Measurements from ENCODE around the gene BICRA. TPM values are rescaled to one million over a fixed set of nuclear protein-coding genes. Genes with fewer than 3 reads are reported as not detected.
"Not testable (repeated sequence)": the region's sequence is repeated elsewhere in the genome, so short reads cannot be mapped to it uniquely, and the experiment has no call there.

BICRA gene
- total RNA-seq, 1 donor, result 21.9 TPM

DNA sequence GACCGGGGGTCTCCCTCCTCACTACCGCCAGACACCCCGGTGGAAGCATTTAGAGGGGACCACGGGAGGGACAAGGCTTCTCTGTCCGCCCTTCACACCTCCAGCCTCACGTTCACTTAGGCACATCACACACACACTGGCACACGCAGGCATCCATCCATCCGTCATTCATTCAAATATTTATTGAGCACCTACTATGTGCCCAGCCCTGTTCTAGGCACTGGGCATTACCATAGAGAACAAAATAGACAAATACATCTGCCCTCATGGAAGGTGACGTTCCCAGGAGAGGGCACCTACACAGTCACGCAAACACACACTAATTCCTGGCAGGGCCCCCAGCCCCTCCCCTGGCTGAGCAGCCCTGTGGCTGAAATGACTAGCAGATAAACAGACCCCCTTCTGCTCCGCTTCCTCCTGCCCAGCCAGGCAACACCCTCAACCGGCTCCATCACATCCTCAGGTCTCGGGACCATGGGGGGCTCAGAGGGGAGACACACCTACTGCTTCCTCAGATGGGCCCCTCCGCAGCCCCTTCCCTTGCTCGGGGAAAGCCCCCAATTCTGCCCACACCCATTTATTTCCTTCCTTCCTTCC lies 132.7 kb downstream of the BICRA start:
- H3K27me3 ChIP-seq (ENCODE audit: insufficient read depth, low read length), result no peaks in the 10 kb centered on the region

DNA sequence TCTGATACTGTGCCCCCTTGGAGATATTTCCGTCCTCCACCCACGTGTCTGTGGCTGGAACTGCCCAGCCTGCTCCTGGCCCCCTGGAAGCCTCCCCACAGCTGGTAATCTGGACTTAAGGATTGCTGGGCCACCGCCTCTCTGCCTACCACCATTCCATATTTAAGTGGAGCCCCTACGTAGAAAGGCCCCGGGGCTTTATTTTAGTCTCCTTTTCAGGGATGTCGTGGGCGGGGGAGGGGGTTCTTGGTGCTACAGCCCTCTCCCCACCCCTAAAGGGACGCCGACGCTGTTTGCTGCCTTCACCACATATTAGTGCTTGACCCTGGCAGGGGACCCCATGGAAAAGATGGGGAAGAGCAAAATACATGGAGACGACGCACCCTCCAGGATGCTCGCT lies 133.7 kb downstream of the BICRA start:
- no peaks in the 10 kb centered on the region for H3K9me3 ChIP-seq (ENCODE audit: low read depth, low read length)
- H3K4me1 ChIP-seq (ENCODE audit: insufficient read depth, low read length), result peaks cover 42% of the 10 kb centered on the region
- no peaks in the 10 kb centered on the region for H3K27me3 ChIP-seq (ENCODE audit: insufficient read depth, low read length)
- no peak overlapping the region for H3K4me3 ChIP-seq (ENCODE audit: low read length)

More for the DNA sequence above, 132.7 kb downstream of the BICRA start:
- Histone ChIP-seq H3K4me1 (ENCODE audit: insufficient read depth, low read length) (peaks cover 37% of the 10 kb centered on the region), H3K9me3 (ENCODE audit: low read depth, low read length) (no peaks in the 10 kb centered on the region), H3K4me3 (ENCODE audit: low read length) (no peak overlapping the region)

DNA sequence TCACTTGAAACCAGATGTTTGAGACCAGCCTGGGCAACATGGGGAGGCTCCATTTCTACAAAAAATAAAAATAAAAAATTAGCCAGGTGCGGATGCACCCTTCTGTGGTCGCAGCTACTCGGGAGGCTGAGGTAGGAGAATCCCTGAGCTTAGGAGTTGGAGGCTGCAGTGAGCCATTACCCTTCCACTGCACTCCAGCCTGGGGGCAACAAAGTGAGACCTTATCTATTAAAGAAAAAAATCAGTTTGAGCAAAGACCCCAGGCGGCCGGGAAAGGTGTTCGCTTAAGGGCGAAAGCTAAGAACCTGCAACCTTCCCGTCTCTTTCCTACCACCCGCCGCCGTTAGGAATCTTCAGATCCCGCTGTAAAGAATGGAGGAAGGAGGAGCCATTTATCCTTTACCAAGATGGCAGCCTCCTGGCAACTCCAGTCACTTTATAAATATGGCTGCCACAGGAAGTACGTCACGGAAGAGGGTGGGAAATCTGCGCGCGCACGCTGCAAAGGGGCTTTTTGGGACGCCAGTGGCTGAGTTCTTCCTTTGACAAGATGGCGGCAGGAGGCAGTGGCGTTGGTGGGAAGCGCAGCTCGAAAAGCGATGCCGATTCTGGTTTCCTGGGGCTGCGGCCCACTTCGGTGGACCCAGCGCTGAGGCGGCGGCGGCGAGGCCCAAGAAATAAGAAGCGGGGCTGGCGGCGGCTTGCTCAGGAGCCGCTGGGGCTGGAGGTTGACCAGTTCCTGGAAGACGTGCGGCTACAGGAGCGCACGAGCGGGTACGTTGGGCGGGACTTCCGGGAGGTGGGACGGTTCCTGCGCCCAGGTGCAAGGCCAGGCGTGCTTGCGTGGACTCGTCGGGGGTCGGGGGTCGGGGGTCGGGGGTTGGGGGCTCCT lies 136.3 kb downstream of the BICRA start, which contains the start of gene NOP53:
TSS of gene NOP53 (plus strand) at position 537 of the 892 bp plus-strand sequence. CDS start at position 551, 14 bp downstream.
- Histone ChIP-seq H3K4me3 (ENCODE audit: low read length) (peak within 1 kb of the TSS; percentile 80), H3K9me3 (ENCODE audit: low read depth, low read length) (no peaks in the 10 kb centered on the region), H3K27me3 (ENCODE audit: insufficient read depth, low read length) (no peaks in the 10 kb centered on the region), H3K4me1 (ENCODE audit: insufficient read depth, low read length) (peaks cover 60% of the 10 kb centered on the region)

DNA sequence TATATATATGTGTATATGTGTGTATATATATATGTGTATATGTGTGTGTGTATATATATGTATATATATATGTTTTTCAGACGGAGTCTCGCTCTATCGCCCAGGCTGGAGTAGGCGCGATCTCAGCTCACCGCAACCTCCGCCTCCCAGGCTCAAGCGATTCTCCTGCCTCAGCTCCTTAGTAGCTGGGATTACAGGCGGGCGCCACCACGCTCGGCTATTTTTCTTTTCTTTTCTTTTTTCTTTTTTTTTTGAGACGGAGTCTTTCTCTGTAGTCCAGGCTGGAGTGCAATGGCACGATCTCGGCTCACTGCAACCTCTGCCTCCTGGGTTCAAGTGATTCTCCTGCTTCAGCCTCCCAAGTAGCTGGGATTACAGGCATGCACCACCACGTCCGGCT lies 137.2 kb downstream of the BICRA start:
- H3K4me3 ChIP-seq (ENCODE audit: low read length), result peak overlapping the region; percentile 80
- H3K9me3 ChIP-seq (ENCODE audit: low read depth, low read length); H3K27me3 ChIP-seq (ENCODE audit: insufficient read depth, low read length): not testable (repeated sequence)
- H3K4me1 ChIP-seq (ENCODE audit: insufficient read depth, low read length), result peaks cover 60% of the 10 kb centered on the region

DNA sequence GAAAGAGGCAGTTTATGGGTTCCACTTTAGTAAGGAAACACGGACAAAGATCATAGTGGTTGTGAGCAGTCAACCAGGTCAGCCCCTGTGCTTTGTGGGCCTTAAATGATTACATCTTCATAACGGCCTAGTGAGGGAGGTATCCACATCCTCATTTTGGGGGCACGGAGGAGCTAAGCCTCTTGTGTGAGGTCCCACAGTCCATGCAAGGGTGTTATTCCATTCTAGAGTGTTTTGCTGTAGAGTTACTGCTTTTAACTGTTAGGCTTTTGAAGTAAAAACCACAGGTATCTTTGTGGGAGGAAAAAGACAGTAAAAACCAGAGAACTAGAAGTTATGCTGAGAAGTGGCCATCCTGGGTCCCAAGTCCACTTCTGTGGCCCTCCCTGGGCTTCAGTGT lies 140.4 kb downstream of the BICRA start:
- no peaks in the 10 kb centered on the region for H3K9me3 ChIP-seq (ENCODE audit: low read depth, low read length)
- H3K4me3 ChIP-seq (ENCODE audit: low read length), result no peak overlapping the region
- no peaks in the 10 kb centered on the region for H3K27me3 ChIP-seq (ENCODE audit: insufficient read depth, low read length)
- H3K4me1 ChIP-seq (ENCODE audit: insufficient read depth, low read length), result peaks cover 40% of the 10 kb centered on the region

DNA sequence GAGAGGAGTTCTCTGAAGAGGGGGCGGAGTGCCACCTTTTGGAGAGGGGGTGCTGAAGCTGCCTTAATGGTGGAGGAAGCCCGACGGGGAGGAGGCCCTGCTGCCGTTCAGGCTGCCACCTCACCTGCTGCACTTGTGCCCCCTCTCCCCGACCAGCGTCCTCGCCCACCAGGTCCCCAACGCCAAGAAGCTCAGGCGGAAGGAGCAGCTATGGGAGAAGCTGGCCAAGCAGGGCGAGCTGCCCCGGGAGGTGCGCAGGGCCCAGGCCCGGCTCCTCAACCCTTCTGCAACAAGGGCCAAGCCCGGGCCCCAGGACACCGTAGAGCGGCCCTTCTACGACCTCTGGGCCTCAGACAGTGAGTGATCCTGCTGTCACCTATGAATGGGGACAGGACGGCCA lies 141.8 kb downstream of the BICRA start:
- H3K4me1 ChIP-seq (ENCODE audit: insufficient read depth, low read length), result peaks cover 31% of the 10 kb centered on the region
- H3K27me3 ChIP-seq (ENCODE audit: insufficient read depth, low read length), result no peaks in the 10 kb centered on the region
- H3K9me3 ChIP-seq (ENCODE audit: low read depth, low read length), result no peaks in the 10 kb centered on the region
- H3K4me3 ChIP-seq (ENCODE audit: low read length), result no peak overlapping the region

DNA sequence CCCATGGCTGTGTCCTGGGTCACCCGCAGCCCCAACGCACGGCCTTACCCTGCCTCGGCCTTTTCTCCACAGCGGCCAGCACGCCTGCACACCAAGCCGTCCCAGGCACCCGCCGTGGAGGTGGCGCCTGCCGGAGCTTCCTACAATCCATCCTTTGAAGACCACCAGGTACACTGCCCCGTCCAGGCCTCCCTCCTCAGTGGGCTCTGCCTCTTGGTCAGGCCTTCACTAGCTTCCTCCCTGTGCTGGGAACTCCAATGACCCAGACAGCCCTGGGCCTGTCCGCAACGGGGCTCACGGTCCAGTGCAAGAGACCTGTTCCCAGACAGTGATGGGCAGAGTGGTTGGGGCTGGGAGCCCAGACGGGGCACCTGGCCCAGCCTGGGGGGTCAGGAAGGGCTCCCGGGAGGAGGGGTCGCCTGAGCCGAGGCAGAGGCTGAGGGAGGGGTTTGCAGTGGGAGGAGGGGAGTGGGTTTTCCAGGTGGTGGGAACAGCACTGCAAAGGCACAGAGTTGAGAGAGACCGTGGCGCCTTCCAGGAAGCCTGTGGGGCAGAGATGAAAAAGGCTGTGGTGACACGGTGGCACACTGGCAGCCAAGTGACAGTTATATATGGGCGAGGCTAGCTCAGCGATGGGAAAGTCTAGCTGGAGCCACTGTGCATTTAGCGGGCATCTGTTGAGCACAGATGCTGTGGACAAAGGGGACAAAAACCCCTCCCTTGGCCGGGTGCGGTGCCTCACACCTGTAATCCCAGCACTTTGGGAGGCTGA lies 143.7 kb downstream of the BICRA start:
- no peaks in the 10 kb centered on the region for H3K9me3 ChIP-seq (ENCODE audit: low read depth, low read length)
- H3K4me1 ChIP-seq (ENCODE audit: insufficient read depth, low read length), result peaks cover 18% of the 10 kb centered on the region
- H3K27me3 ChIP-seq (ENCODE audit: insufficient read depth, low read length), result no peaks in the 10 kb centered on the region
- no peak overlapping the region for H3K4me3 ChIP-seq (ENCODE audit: low read length)

Other genes starting within 250 kb of the BICRA start
- gene MEIS3, start 189.6 kb upstream of the BICRA start, total RNA-seq, result not detected
- not detected for gene SLC8A2, start 137.2 kb upstream of the BICRA start, total RNA-seq
- gene KPTN, start 124.9 kb upstream of the BICRA start, total RNA-seq, result 1.3 TPM
- 71.8 TPM for gene NAPA, start 94.1 kb upstream of the BICRA start, total RNA-seq
- gene ZNF541, start 36.0 kb upstream of the BICRA start, total RNA-seq, result 0.21 TPM
- 0.42 TPM for gene EHD2, start 104.3 kb downstream of the BICRA start, total RNA-seq
- 253 TPM for gene NOP53, start 136.4 kb downstream of the BICRA start, total RNA-seq
- 122 TPM for gene SELENOW, start 169.6 kb downstream of the BICRA start, total RNA-seq
- gene TPRX1, start 195.4 kb downstream of the BICRA start, total RNA-seq, result not detected
- not detected for gene CRX, start 212.8 kb downstream of the BICRA start, total RNA-seq

Measured in mononuclear cell (primary cell).